ENCODE results near the gene TXNRD2. TPM values are rescaled to one million over a fixed set of nuclear protein-coding genes. Genes with fewer than 3 reads are reported as not detected.

TXNRD2 gene
- total RNA-seq, 2 donors from 2014 or later: 22.3 to 29.5 TPM

- no peak for DNase-seq
- no peaks in the 10 kb centered on the region for H3K27me3 ChIP-seq
- H3K9ac ChIP-seq (ENCODE audit: low read depth in 2 of 2, low read length in 2 of 2): no peak overlapping the region
- no peaks in the 10 kb centered on the region for H3K9me3 ChIP-seq
- intact Hi-C loops (cut with DNase I): loop anchor here (10.0 kb wide), 1 partner anchor 287 kb away; the partner anchor contains the start of gene RTN4R
- no peaks in the 10 kb centered on the region for H3K36me3 ChIP-seq
- no peaks in the 10 kb centered on the region for H3K4me1 ChIP-seq
- H3K4me3 ChIP-seq: no peak overlapping the region
- TF ChIP-seq, protein P1, sequence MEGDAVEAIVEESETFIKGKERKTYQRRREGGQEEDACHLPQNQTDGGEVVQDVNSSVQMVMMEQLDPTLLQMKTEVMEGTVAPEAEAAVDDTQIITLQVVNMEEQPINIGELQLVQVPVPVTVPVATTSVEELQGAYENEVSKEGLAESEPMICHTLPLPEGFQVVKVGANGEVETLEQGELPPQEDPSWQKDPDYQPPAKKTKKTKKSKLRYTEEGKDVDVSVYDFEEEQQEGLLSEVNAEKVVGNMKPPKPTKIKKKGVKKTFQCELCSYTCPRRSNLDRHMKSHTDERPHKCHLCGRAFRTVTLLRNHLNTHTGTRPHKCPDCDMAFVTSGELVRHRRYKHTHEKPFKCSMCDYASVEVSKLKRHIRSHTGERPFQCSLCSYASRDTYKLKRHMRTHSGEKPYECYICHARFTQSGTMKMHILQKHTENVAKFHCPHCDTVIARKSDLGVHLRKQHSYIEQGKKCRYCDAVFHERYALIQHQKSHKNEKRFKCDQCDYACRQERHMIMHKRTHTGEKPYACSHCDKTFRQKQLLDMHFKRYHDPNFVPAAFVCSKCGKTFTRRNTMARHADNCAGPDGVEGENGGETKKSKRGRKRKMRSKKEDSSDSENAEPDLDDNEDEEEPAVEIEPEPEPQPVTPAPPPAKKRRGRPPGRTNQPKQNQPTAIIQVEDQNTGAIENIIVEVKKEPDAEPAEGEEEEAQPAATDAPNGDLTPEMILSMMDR (IDR thresholded peaks at IDR 0.05): no peak
- no peak overlapping the region for H3K27ac ChIP-seq
Measured at GRCh38 chr22:19977296-19978243, 36.0 kb upstream of the TXNRD2 start.

GRCh38 chr22:19976671-19977070 lies 35.1 kb upstream of the TXNRD2 start:
- intact Hi-C loops (cut with DNase I): loop anchor here (10.0 kb wide), 1 partner anchor 288 kb away; the partner anchor contains the start of gene RTN4R
- TF ChIP-seq, protein P1 (IDR thresholded peaks at IDR 0.05): no peak

DNA sequence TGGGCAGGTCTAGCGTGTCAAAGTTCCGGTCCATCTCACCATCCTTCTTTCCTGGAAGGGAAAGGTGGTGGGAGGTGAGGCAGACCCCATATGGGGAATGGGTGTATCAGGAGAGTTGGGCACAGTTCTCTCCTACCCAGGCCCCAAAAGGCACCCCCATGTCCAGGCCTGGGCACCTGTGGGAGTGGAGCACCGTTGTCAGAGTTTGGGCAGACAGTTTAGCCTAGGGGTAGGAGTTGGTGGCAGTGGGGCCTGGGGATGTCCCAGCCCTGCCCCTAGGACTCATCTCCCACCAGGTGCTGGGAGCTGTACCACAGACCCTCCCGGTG lies 34.1 kb upstream of the TXNRD2 start:
- Histone ChIP-seq H3K4me3 (no peak overlapping the region), H3K4me1 (no peaks in the 10 kb centered on the region), H3K9ac (ENCODE audit: low read depth in 2 of 2, low read length in 2 of 2) (no peak overlapping the region), H3K27me3 (no peaks in the 10 kb centered on the region), H3K27ac (no peak overlapping the region), H3K36me3 (no peaks in the 10 kb centered on the region), H3K9me3 (no peaks in the 10 kb centered on the region)
- DNase-seq: no peak
- TF ChIP-seq, protein P1 (IDR thresholded peaks at IDR 0.05): no peak
- intact Hi-C loops (cut with DNase I): loop anchor here (10.0 kb wide), 1 partner anchor 289 kb away; the partner anchor contains the start of gene RTN4R

More at GRCh38 chr22:19976671-19977070, 35.1 kb upstream of the TXNRD2 start:
- no peak for DNase-seq
- no peak overlapping the region for H3K9ac ChIP-seq (ENCODE audit: low read depth in 2 of 2, low read length in 2 of 2)
- H3K4me3 ChIP-seq: no peak overlapping the region
- H3K4me1 ChIP-seq: no peaks in the 10 kb centered on the region
- no peaks in the 10 kb centered on the region for H3K27me3 ChIP-seq
- H3K9me3 ChIP-seq: no peaks in the 10 kb centered on the region
- H3K27ac ChIP-seq: no peak overlapping the region
- no peaks in the 10 kb centered on the region for H3K36me3 ChIP-seq

DNA sequence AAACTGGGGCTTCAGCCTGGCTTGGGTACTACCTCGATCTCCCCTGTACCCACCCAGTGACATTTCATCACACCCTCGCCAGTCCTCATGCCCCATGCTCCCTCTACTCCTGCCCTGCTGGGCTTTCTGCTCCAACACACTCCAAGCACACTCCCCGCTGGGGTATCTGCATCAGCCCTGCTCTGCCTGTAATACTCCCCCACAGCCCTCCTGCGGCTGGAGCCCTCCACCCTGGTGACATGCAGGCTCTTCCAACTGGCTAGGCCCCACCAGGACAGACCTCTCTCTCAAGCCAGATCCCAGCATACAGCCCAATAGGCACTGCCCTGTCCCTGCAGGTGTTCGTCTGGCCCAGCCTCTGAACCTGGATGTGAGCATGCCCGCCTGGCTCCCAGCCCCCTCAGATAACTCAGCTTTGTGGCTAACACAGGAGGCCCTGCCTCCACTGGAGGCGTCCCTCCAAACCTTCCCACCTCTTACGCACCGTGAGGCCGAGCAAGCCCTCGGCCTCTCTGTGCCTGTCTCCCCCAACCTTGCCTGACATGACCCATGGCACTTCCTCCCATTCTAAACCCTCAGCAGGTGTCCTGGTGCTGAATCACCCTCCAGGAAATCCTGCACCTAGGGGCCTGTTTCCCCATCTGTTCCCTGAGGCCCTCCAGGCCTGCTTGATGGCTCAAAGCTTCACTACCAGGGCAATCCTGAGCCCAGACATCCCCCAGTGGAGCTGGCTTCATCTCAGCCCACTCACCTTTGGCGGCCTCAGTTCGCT lies 33.5 kb upstream of the TXNRD2 start:
- intact Hi-C loops (cut with DNase I): loop anchor here (10.0 kb wide), 1 partner anchor 290 kb away; the partner anchor contains the start of gene RTN4R
- no peaks in the 10 kb centered on the region for H3K36me3 ChIP-seq
- no peak for DNase-seq
- H3K9ac ChIP-seq (ENCODE audit: low read depth in 2 of 2, low read length in 2 of 2): no peak overlapping the region
- no peaks in the 10 kb centered on the region for H3K9me3 ChIP-seq
- TF ChIP-seq, protein P1 (IDR thresholded peaks at IDR 0.05): no peak
- H3K27me3 ChIP-seq: no peaks in the 10 kb centered on the region
- H3K4me3 ChIP-seq: no peak overlapping the region
- no peak overlapping the region for H3K27ac ChIP-seq
- H3K4me1 ChIP-seq: no peaks in the 10 kb centered on the region

DNA sequence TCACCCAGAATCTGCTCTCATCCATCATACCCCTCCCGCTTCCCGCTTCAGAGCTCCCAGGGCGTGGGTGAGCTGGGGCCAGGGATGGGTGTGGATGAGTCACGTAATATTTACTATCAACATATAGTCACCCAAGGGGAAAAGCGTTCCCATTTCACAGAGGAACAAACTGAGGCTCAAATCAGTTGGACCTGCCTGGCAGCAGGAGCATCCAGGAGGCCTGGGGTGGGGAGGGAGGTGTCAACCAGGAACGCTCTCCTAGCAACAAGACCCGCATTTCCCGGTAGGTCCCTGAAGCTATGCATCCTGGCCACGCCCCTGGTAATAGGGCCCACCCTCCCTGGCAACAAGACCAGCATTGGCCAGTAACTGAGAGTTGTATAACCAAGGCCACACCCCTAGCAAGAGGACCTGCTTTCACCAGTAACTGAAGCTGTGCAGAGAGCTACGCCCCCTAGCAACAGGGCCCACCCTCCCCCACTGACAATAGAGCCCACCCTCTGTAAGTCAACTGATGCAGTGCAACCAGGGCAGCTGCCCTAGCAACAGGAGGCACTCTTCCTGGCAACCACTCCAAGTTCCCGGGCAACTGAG lies 32.7 kb upstream of the TXNRD2 start:
- no peaks in the 10 kb centered on the region for H3K36me3 ChIP-seq
- no peaks in the 10 kb centered on the region for H3K27me3 ChIP-seq
- no peaks in the 10 kb centered on the region for H3K9me3 ChIP-seq
- intact Hi-C loops (cut with DNase I): loop anchor here (10.0 kb wide), 1 partner anchor 290 kb away; the partner anchor contains the start of gene RTN4R
- DNase-seq: peak; percentile 70
- H3K9ac ChIP-seq (ENCODE audit: low read depth in 2 of 2, low read length in 2 of 2): no peak overlapping the region
- H3K27ac ChIP-seq: no peak overlapping the region
- TF ChIP-seq, protein P1 (IDR thresholded peaks at IDR 0.05): no peak
- no peaks in the 10 kb centered on the region for H3K4me1 ChIP-seq
- H3K4me3 ChIP-seq: no peak overlapping the region
